CD4-positive, alpha-beta T cell (primary cell): ENCODE results near the gene TEKT5. TPM values are rescaled to one million over a fixed set of nuclear protein-coding genes. Genes with fewer than 3 reads are reported as not detected.
A peak's percentile ranks its signal among the peaks of the same experiment; 100 is the strongest.

Experiments
- ATAC-seq: fragments of 200-7000 bp; cut with Tn5 transposase; one replicate; pipeline ENCODE4 v1.10.0; 2022; ENCODE audit warnings: mild to moderate bottlenecking; ENCODE audit not compliant: poor library complexity
- CTCF ChIA-PET: fragments of 350-600 bp; sonication (Branson Sonifier 250); formaldehyde crosslinking; loops from one replicate; lab custom pipeline; 2021; ENCODE audit warnings: antibody characterized with exemption, inconsistent platforms; lab: Charles Lee
- POLR2A ChIA-PET: fragments of 350-600 bp; sonication (Branson Sonifier 250); formaldehyde crosslinking; loops from one replicate; lab custom pipeline; 2021; ENCODE audit warnings: antibody characterized with exemption, inconsistent platforms; lab: Charles Lee
- DNase-seq, 14 experiments: peaks; one replicate each; pipeline ENCODE4 v3.0.0-alpha.2; 2013 to 2020; ENCODE audit warnings: mixed read lengths in 2 of 14
- H3K27ac ChIP-seq, 2 donors: one replicate each; pipeline versions ENCODE4 v1.5.1 to v1.7.0; 2013; ENCODE audit warnings: low read length in 2 of 2, low read depth in 1 of 2, mild to moderate bottlenecking in 1 of 2
- H3K27me3 ChIP-seq, 2 experiments: 1 replicate in 1 of 2; 2 replicates in 1 of 2; pipeline versions ENCODE4 v1.6.1 to v1.7.0; 2013; ENCODE audit warnings: low read length in 2 of 2, control low read depth in 1 of 2, mild to moderate bottlenecking in 1 of 2, moderate library complexity in 1 of 2; ENCODE audit not compliant: insufficient read depth in 2 of 2, control insufficient read depth in 1 of 2
- H3K36me3 ChIP-seq: one replicate; pipeline ENCODE4 v1.6.1; 2013; ENCODE audit warnings: low read length, control low read depth; ENCODE audit not compliant: insufficient read depth
- H3K4me1 ChIP-seq: one replicate; pipeline ENCODE4 v1.6.1; 2013; ENCODE audit warnings: low read length, control low read depth; ENCODE audit not compliant: insufficient read depth
- H3K4me3 ChIP-seq: one replicate; pipeline ENCODE4 v1.5.1; 2013; ENCODE audit warnings: mild to moderate bottlenecking, low read length, moderate library complexity
- H3K9me3 ChIP-seq, 2 experiments: 1 replicate in 1 of 2; 2 replicates in 1 of 2; pipeline versions ENCODE4 v1.6.1 to v1.7.0; 2013; ENCODE audit warnings: low read length in 2 of 2, mild to moderate bottlenecking in 2 of 2, control low read depth in 1 of 2, moderate library complexity in 1 of 2; ENCODE audit not compliant: control insufficient read depth in 1 of 2, insufficient read depth in 1 of 2
- H3K27ac Mint-ChIP-seq: one replicate; pipeline ENCODE4 v1.8.0; 2020; ENCODE audit warnings: mixed read lengths
- H3K27me3 Mint-ChIP-seq: one replicate; pipeline ENCODE4 v1.8.0; 2021; ENCODE audit warnings: mixed read lengths
- H3K36me3 Mint-ChIP-seq: one replicate; pipeline ENCODE4 v1.8.0; 2021; ENCODE audit warnings: low read depth, mixed read lengths
- H3K4me1 Mint-ChIP-seq: one replicate; pipeline ENCODE4 v1.8.0; 2021; ENCODE audit warnings: low read depth, mixed read lengths
- H3K4me3 Mint-ChIP-seq: one replicate; pipeline ENCODE4 v1.8.0; 2020; ENCODE audit warnings: mild to moderate bottlenecking, mixed read lengths
- H3K9me3 Mint-ChIP-seq: one replicate; pipeline ENCODE4 v1.8.0; 2020; ENCODE audit warnings: mixed read lengths
- CTCF ChIP-seq: fragments of 200-600 bp; IDR thresholded peaks from one replicate; pipeline ENCODE4 v1.8.0; 2022; ENCODE audit warnings: antibody characterized with exemption, mild to moderate bottlenecking
- intact Hi-C, 2 experiments: fragments of 100-400 bp; cut with DNase I in 1 of 2; cut with micrococcal nuclease in 1 of 2; formaldehyde crosslinking; loops; one replicate each; pipeline versions ENCODE4 v1.15.1 to v1.9.0; 2023 to 2025; cut with DNase I, micrococcal nuclease
- total RNA-seq, 174 experiments: library from RNA in 2 of 174; stranded (reverse) in 2 of 174; gene quantifications; one replicate each; pipeline ENCODE4 v1.2.3 and lab custom pipeline; 2021 to 2026

The TEKT5 gene
- total RNA-seq, 2 experiments from 2014 or later: not detected

- ChIA-PET POLR2A (no interaction called here), CTCF (no interaction called here)
- H3K27me3 Mint-ChIP-seq: peaks cover 33% of the 10 kb centered on the region
- H3K4me1 Mint-ChIP-seq: no peaks in the 10 kb centered on the region
- DNase-seq (no peak), ATAC-seq (no peak)
- TF ChIP-seq CTCF: no peak
- H3K27ac Mint-ChIP-seq: no peak overlapping the region
- Histone ChIP-seq H3K27me3 (peaks cover 3 to 12% of the 10 kb centered on the region in 2 experiments), H3K4me3 (no peak overlapping the region), H3K4me1 (no peaks in the 10 kb centered on the region), H3K27ac (no peak overlapping the region), H3K9me3 (peaks cover 0 to 6% of the 10 kb centered on the region in 2 experiments), H3K36me3 (no peaks in the 10 kb centered on the region)
- H3K4me3 Mint-ChIP-seq: no peak overlapping the region
- H3K9me3 Mint-ChIP-seq: no peaks in the 10 kb centered on the region
- intact Hi-C loops: no loop called here
- no peaks in the 10 kb centered on the region for H3K36me3 Mint-ChIP-seq
Measured at GRCh38 chr16:10614685-10615084, 80.0 kb downstream of the TEKT5 start.

- Histone ChIP-seq H3K4me1 (no peaks in the 10 kb centered on the region), H3K27me3 (peaks cover 3 to 7% of the 10 kb centered on the region in 2 experiments), H3K9me3 (no peaks in the 10 kb centered on the region), H3K4me3 (no peak overlapping the region), H3K27ac (no peak overlapping the region), H3K36me3 (no peaks in the 10 kb centered on the region)
- CTCF ChIA-PET: no interaction called here
- intact Hi-C loops: no loop called here
- Mint-ChIP-seq H3K27me3 (peaks cover 32% of the 10 kb centered on the region), H3K9me3 (no peaks in the 10 kb centered on the region), H3K36me3 (no peaks in the 10 kb centered on the region), H3K4me3 (no peak overlapping the region), H3K4me1 (no peaks in the 10 kb centered on the region), H3K27ac (no peak overlapping the region)
- POLR2A ChIA-PET: no interaction called here
- no peak for ATAC-seq
- no peak for TF ChIP-seq CTCF
- peak in 3 of 14 experiments; percentile 5 to 30 (median 16) for DNase-seq
Measured at GRCh38 chr16:10613785-10614485, 80.8 kb downstream of the TEKT5 start.

DNA sequence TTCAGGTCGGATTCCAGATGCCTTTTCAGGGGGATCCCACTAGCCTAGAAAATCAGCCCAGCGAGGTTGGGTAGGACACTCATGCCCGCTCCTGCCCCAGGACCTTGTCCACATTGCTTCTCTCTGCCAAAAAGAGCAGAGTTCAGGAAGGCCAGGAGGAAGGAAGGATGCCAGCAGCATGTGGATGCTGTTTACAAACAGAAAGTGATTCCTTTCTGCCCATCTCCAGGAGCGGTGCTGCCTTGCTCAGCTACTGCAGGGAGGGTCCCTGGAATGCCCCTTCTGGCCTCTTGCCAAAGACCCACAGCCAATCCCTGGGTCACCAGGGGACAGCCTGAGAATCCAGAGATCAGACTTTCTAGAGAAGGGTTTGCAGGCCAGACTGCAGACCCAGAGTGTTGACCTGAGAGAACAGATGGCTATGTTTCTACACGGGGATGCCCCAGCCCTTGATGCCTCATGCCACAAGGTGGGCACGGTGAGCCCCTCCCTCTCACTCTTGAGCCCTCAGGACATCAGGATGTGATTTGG, 82.0 kb downstream of the TEKT5 start:
- H3K36me3 Mint-ChIP-seq: no peaks in the 10 kb centered on the region
- H3K36me3 ChIP-seq: no peaks in the 10 kb centered on the region
- CTCF ChIA-PET: no interaction called here
- H3K4me3 ChIP-seq: no peak overlapping the region
- H3K27me3 ChIP-seq: peaks cover 5% of the 10 kb centered on the region in 2 experiments
- no peak overlapping the region for H3K27ac Mint-ChIP-seq
- H3K9me3 Mint-ChIP-seq: no peaks in the 10 kb centered on the region
- TF ChIP-seq CTCF: no peak
- POLR2A ChIA-PET: no interaction called here
- no peaks in the 10 kb centered on the region for H3K9me3 ChIP-seq
- H3K27me3 Mint-ChIP-seq: peaks cover 23% of the 10 kb centered on the region
- no peak overlapping the region for H3K4me3 Mint-ChIP-seq
- intact Hi-C loops: no loop called here
- ATAC-seq: no peak
- no peak overlapping the region for H3K27ac ChIP-seq
- no peak for DNase-seq
- no peaks in the 10 kb centered on the region for H3K4me1 ChIP-seq
- H3K4me1 Mint-ChIP-seq: no peaks in the 10 kb centered on the region
